GM18858 (cell line): Measurements from ENCODE around the gene HOXA7.

Source experiments
- ATAC-seq: cut with Tn5 transposase; IDR thresholded peaks from one replicate; pipeline ENCODE4 v1.9.1; 2021; ENCODE audit not compliant: unreplicated experiment

The HOXA7 gene

GRCh38 chr7:27137640-27138315 is 18.7 kb downstream of the HOXA7 start:
- ATAC-seq, result no peak

- ATAC-seq, result no peak
Measured at GRCh38 chr7:27134392-27134791, 22.1 kb downstream of the HOXA7 start.

- ATAC-seq, result no peak
Measured at GRCh38 chr7:27133409-27134231, 22.9 kb downstream of the HOXA7 start.

GRCh38 chr7:27132978-27133377 is 23.5 kb downstream of the HOXA7 start:
- no peak for ATAC-seq

GRCh38 chr7:27132214-27132613 is 24.3 kb downstream of the HOXA7 start:
- no peak for ATAC-seq

GRCh38 chr7:27131390-27131819 is 25.1 kb downstream of the HOXA7 start:
- ATAC-seq, result no peak

- no peak for ATAC-seq
Measured at GRCh38 chr7:27130540-27131389, 25.7 kb downstream of the HOXA7 start, which contains the start of gene HOXA4. Gene HOXA4, minus strand, starts transcription at chr7:27130757. Its CDS starts 24 bp downstream, at chr7:27130733.

- ATAC-seq, result no peak
Measured at GRCh38 chr7:27129729-27130539, 26.5 kb downstream of the HOXA7 start.

GRCh38 chr7:27128776-27129728 is 27.4 kb downstream of the HOXA7 start:
- no peak for ATAC-seq

- ATAC-seq, result no peak
Measured at GRCh38 chr7:27128034-27128433, 28.4 kb downstream of the HOXA7 start.

GRCh38 chr7:27126596-27127327 is 29.7 kb downstream of the HOXA7 start:
- ATAC-seq, result no peak

GRCh38 chr7:27125986-27126394 is 30.5 kb downstream of the HOXA7 start:
- ATAC-seq, result no peak

- ATAC-seq, result no peak
Measured at GRCh38 chr7:27124902-27125689, 31.4 kb downstream of the HOXA7 start.

GRCh38 chr7:27124096-27124901 is 32.2 kb downstream of the HOXA7 start:
- ATAC-seq, result no peak

- no peak for ATAC-seq
Measured at GRCh38 chr7:27123477-27124053, 32.9 kb downstream of the HOXA7 start.

GRCh38 chr7:27123007-27123476 is 33.4 kb downstream of the HOXA7 start:
- ATAC-seq, result no peak
